Panc1 (cell line): Measurements from ENCODE around the gene C1QTNF9B. TPM values are rescaled to one million over a fixed set of nuclear protein-coding genes. Genes with fewer than 3 reads are reported as not detected.

ENCODE experiments used
- ATAC-seq: fragments of 200-7000 bp; cut with Tn5 transposase; 2 replicates; pipeline ENCODE4 v1.9.1; 2020; ENCODE audit warnings: mild to moderate bottlenecking, moderate library complexity
- BruUV-seq: library from RNA; stranded (reverse); fragments of 400-500 nt; replicated peaks from 2 replicates; lab custom pipeline; 2021; lab: Mats Ljungman, UMichigan
- CTCF ChIA-PET: fragments of 300-600 bp; sonication (Branson Sonifier 250); formaldehyde crosslinking; loops from one replicate; lab custom pipeline; 2022; ENCODE audit warnings: antibody characterized with exemption; lab: Charles Lee
- POLR2A ChIA-PET: fragments of 300-600 bp; sonication (Branson Sonifier 250); formaldehyde crosslinking; loops from one replicate; lab custom pipeline; 2022; ENCODE audit warnings: antibody characterized with exemption; lab: Charles Lee
- DNase-seq: peaks from one replicate; pipeline ENCODE4 v3.0.0-alpha.2; 2010; ENCODE audit warnings: low read depth, low spot score
- H3K27ac ChIP-seq: 2 replicates; pipeline ENCODE4 v1.5.1; 2011; ENCODE audit warnings: mild to moderate bottlenecking, low read length, inconsistent platforms
- H3K27me3 ChIP-seq: fragments of 200-500 bp; sonication (Bioruptor generic); 2 replicates; pipeline ENCODE4 v1.6.0; 2014; ENCODE audit warnings: low read length, inconsistent platforms; ENCODE audit not compliant: control insufficient read depth, insufficient read depth
- H3K36me3 ChIP-seq: fragments of 200-500 bp; sonication (Bioruptor generic); 2 replicates; pipeline ENCODE4 v1.5.1; 2014; ENCODE audit warnings: inconsistent platforms, mild to moderate bottlenecking, low read length, moderate library complexity; ENCODE audit not compliant: control insufficient read depth, insufficient read depth
- H3K4me1 ChIP-seq: 2 replicates; pipeline ENCODE4 v1.5.1; 2011; ENCODE audit warnings: inconsistent platforms, mild to moderate bottlenecking, low read length, moderate library complexity; ENCODE audit not compliant: control insufficient read depth, insufficient read depth
- H3K4me3 ChIP-seq, 2 experiments: 2 replicates each; pipeline ENCODE4 v1.5.1; 2011 to 2012; ENCODE audit warnings: low read depth in 2 of 2, low read length in 2 of 2, mild to moderate bottlenecking in 2 of 2, inconsistent platforms in 1 of 2, moderate library complexity in 1 of 2
- H3K9me3 ChIP-seq: fragments of 200-500 bp; sonication (Bioruptor generic); 2 replicates; pipeline ENCODE4 v1.5.1; 2014; ENCODE audit warnings: low read depth, mild to moderate bottlenecking, inconsistent platforms, low read length, moderate library complexity; ENCODE audit not compliant: control insufficient read depth, insufficient read depth
- POLR2AphosphoS5 ChIP-seq: IDR thresholded peaks from 2 replicates; pipeline ENCODE4 v1.6.1; 2012; ENCODE audit warnings: mild to moderate bottlenecking, low read depth, low read length, moderate library complexity
- SIN3A ChIP-seq: IDR thresholded peaks from 2 replicates; pipeline ENCODE4 v1.6.1; 2012; ENCODE audit warnings: low read depth, mild to moderate bottlenecking, low read length, moderate library complexity, borderline replicate concordance; ENCODE audit not compliant: insufficient read depth
- TCF7L2 ChIP-seq: IDR thresholded peaks from 2 replicates; pipeline ENCODE4 v1.6.1; 2011; ENCODE audit warnings: mild to moderate bottlenecking, low read depth, low read length, inconsistent platforms
- in situ Hi-C: cut with HindIII; loops from 2 replicates; pipeline ENCODE4 v1.10.0; 2016; ENCODE audit warnings: low sequenced_read_pairs, low pct_unique_long_range_greater_than_20kb
- intact Hi-C: fragments of 100-400 bp; cut with micrococcal nuclease; formaldehyde crosslinking; loops from one replicate; pipeline ENCODE4 v1.10.0; 2022; ENCODE audit not compliant: unreplicated experiment
- total RNA-seq: library from RNA; stranded (reverse); gene quantifications from one replicate; pipeline ENCODE4 v1.2.1, GENCODE V29; 2021; ENCODE audit not compliant: unreplicated experiment
- TF ChIP-seq, protein P1 (sequence below), 2 experiments: IDR thresholded peaks; 2 replicates each; pipeline ENCODE4 v1.6.1; 2011 to 2012; ENCODE audit warnings: low read depth in 2 of 2, control low read depth in 1 of 2, low read length in 1 of 2, mild to moderate bottlenecking in 1 of 2, moderate library complexity in 1 of 2; ENCODE audit not compliant: insufficient read depth in 1 of 2
- TF ChIP-seq, protein P2 (sequence below): fragments of 450-650 bp; IDR thresholded peaks from 2 replicates; pipeline ENCODE4 v1.5.1; 2017; ENCODE audit warnings: mild to moderate bottlenecking

C1QTNF9B gene
- total RNA-seq, 1 experiment from 2014 or later, result not detected

DNA sequence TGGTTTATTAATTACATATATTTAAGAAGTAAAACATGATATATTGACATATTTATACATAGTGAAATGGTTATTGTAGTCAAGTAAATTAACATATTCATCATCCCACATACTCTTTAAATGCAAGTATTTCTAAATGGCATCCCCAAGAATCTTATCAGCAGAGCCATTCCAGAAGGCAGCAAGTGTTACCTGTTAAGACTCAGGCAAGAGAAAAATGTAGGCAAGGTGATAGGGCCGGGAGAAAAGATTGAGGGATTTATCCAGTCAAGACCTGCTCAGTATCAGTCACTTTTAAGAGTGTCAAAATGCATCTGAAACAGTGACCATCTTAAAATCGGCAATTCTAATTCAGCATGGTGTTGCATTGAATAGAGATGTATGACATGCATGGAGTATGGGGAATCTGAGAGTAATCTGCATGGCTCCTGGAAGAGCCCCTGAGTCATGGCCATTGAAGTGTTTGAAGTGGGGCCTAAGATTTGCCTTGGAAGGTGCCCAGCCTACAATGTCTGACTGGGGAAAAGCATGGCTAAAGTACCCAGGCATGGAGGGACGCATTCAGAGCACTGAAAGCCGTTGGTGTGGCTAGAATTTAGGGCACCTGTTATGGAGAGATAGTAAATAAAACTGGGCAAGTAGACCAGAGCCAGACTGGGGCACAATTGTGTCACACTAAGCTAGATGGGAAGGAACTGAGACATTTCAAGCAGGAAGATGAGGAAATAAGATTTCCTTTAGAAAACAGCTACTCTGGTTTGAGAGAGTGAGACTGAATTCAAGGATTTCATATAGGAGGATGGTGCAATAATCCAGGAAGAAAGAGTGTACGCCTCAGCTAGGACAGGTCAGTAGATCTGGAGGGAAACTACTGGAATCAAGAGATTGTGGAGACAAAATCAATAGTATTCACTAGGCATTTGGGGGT is 25.0 kb upstream of the C1QTNF9B start:
- no TSS peak for BruUV-seq
- intact Hi-C loops, result loop anchor here (10.0 kb wide), 1 partner anchor 303 kb away; no protein-coding TSS in a partner anchor
- POLR2A ChIA-PET, result no interaction called here

DNA sequence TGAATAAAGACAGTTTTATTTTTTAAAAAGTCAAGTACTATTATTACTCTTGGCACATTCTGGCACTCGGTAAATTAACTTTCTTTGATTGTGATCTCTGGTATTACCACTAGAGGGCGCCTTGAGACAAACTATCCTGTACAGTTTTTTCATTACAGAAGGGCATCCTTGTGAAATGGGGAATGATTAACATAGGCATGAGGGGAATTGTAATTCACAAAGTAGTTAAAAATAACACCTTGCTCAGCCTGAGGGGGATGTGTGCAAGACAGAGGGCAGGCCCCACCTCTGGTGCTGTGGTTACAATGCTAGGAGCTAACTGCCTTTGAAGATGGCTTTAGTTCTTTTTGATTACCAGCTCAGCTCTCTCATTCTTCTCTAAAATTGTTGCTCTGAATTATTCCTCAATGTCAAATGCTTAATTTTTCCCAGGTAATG is 24.2 kb upstream of the C1QTNF9B start:
- no peak overlapping the region for H3K4me3 ChIP-seq
- H3K27ac ChIP-seq, result no peak overlapping the region
- no peaks in the 10 kb centered on the region for H3K4me1 ChIP-seq
- H3K9me3 ChIP-seq, result no peaks in the 10 kb centered on the region
- no peaks in the 10 kb centered on the region for H3K36me3 ChIP-seq
- ATAC-seq, result no peak
- intact Hi-C loops, result loop anchor here (10.0 kb wide), 1 partner anchor 303 kb away; no protein-coding TSS in a partner anchor
- in situ Hi-C loops, result no loop called here
- H3K27me3 ChIP-seq, result peaks cover 8% of the 10 kb centered on the region
- no peak for TF ChIP-seq TCF7L2
- no peak for TF ChIP-seq POLR2AphosphoS5
- TF ChIP-seq, protein P1, sequence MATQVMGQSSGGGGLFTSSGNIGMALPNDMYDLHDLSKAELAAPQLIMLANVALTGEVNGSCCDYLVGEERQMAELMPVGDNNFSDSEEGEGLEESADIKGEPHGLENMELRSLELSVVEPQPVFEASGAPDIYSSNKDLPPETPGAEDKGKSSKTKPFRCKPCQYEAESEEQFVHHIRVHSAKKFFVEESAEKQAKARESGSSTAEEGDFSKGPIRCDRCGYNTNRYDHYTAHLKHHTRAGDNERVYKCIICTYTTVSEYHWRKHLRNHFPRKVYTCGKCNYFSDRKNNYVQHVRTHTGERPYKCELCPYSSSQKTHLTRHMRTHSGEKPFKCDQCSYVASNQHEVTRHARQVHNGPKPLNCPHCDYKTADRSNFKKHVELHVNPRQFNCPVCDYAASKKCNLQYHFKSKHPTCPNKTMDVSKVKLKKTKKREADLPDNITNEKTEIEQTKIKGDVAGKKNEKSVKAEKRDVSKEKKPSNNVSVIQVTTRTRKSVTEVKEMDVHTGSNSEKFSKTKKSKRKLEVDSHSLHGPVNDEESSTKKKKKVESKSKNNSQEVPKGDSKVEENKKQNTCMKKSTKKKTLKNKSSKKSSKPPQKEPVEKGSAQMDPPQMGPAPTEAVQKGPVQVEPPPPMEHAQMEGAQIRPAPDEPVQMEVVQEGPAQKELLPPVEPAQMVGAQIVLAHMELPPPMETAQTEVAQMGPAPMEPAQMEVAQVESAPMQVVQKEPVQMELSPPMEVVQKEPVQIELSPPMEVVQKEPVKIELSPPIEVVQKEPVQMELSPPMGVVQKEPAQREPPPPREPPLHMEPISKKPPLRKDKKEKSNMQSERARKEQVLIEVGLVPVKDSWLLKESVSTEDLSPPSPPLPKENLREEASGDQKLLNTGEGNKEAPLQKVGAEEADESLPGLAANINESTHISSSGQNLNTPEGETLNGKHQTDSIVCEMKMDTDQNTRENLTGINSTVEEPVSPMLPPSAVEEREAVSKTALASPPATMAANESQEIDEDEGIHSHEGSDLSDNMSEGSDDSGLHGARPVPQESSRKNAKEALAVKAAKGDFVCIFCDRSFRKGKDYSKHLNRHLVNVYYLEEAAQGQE (IDR thresholded peaks at IDR 0.05; ENCODE audit: insufficient read depth in 1 of 2, low read depth in 2 of 2, low read length in 1 of 2), result no peak
- TF ChIP-seq SIN3A, result no peak
- TF ChIP-seq, protein P2, sequence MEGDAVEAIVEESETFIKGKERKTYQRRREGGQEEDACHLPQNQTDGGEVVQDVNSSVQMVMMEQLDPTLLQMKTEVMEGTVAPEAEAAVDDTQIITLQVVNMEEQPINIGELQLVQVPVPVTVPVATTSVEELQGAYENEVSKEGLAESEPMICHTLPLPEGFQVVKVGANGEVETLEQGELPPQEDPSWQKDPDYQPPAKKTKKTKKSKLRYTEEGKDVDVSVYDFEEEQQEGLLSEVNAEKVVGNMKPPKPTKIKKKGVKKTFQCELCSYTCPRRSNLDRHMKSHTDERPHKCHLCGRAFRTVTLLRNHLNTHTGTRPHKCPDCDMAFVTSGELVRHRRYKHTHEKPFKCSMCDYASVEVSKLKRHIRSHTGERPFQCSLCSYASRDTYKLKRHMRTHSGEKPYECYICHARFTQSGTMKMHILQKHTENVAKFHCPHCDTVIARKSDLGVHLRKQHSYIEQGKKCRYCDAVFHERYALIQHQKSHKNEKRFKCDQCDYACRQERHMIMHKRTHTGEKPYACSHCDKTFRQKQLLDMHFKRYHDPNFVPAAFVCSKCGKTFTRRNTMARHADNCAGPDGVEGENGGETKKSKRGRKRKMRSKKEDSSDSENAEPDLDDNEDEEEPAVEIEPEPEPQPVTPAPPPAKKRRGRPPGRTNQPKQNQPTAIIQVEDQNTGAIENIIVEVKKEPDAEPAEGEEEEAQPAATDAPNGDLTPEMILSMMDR, result peak; percentile 64
- no TSS peak for BruUV-seq
- DNase-seq, result no peak
- CTCF ChIA-PET, result no interaction called here
- POLR2A ChIA-PET, result no interaction called here

More for the DNA sequence above, 25.0 kb upstream of the C1QTNF9B start:
- ATAC-seq, result no peak
- in situ Hi-C loops, result no loop called here
- Histone ChIP-seq H3K27ac (no peak overlapping the region), H3K27me3 (peaks cover 2% of the 10 kb centered on the region), H3K9me3 (no peaks in the 10 kb centered on the region), H3K4me3 (no peak overlapping the region), H3K4me1 (no peaks in the 10 kb centered on the region), H3K36me3 (no peaks in the 10 kb centered on the region)
- no peak for DNase-seq
- CTCF ChIA-PET, result no interaction called here
- no peak for TF ChIP-seq POLR2AphosphoS5
- TF ChIP-seq TCF7L2, result no peak
- no peak for TF ChIP-seq SIN3A
- TF ChIP-seq, protein P2, result no peak
- TF ChIP-seq, protein P1 (IDR thresholded peaks at IDR 0.05; ENCODE audit: insufficient read depth in 1 of 2, low read depth in 2 of 2, low read length in 1 of 2), result no peak
